Aorta (tissue), 5 donors: Measurements from ENCODE around the gene TUSC2. TPM values are rescaled to one million over a fixed set of nuclear protein-coding genes. Genes with fewer than 3 reads are reported as not detected.

Experiments used
- ATAC-seq: fragments of 200-7000 bp; cut with Tn5 transposase; one replicate; pipeline ENCODE4 v1.9.1; 2022; ENCODE audit warnings: moderate library complexity; ENCODE audit not compliant: low FRiP score
- DNase-seq, 2 donors: peaks; one replicate each; pipeline ENCODE4 v3.0.0-alpha.2; 2020
- H3K27ac ChIP-seq, 2 donors: one replicate each; pipeline ENCODE4 v1.5.1; 2013; ENCODE audit warnings: low read length in 2 of 2, mild to moderate bottlenecking in 2 of 2, moderate library complexity in 2 of 2, control low read depth in 1 of 2, inconsistent platforms in 1 of 2, low read depth in 1 of 2
- H3K27me3 ChIP-seq, 2 donors: one replicate each; pipeline ENCODE4 v1.6.1; 2013; ENCODE audit warnings: control low read depth in 1 of 2, low read length in 1 of 2, mild to moderate bottlenecking in 1 of 2, moderate library complexity in 1 of 2; ENCODE audit not compliant: insufficient read depth in 2 of 2, control insufficient read depth in 1 of 2
- H3K36me3 ChIP-seq, 2 donors: one replicate each; pipeline ENCODE4 v1.6.1; 2013; ENCODE audit warnings: control low read depth in 1 of 2, low read length in 1 of 2, mild to moderate bottlenecking in 1 of 2; ENCODE audit not compliant: insufficient read depth in 2 of 2, control insufficient read depth in 1 of 2
- H3K4me1 ChIP-seq, 2 donors: one replicate each; pipeline ENCODE4 v1.6.1; 2013; ENCODE audit warnings: low read length in 2 of 2, control low read depth in 1 of 2, mild to moderate bottlenecking in 1 of 2, moderate library complexity in 1 of 2; ENCODE audit not compliant: insufficient read depth in 2 of 2, control insufficient read depth in 1 of 2
- H3K4me3 ChIP-seq, 2 donors: one replicate each; pipeline ENCODE4 v1.5.1; 2013; ENCODE audit warnings: low read length in 2 of 2, control low read depth in 1 of 2, mild to moderate bottlenecking in 1 of 2
- H3K9me3 ChIP-seq: one replicate; pipeline ENCODE4 v1.6.1; 2013; ENCODE audit warnings: mild to moderate bottlenecking, low read length; ENCODE audit not compliant: control insufficient read depth
- WGBS, 2 donors: extraction: QIAGEN DNeasy Blood & Tissue Kit; methylation state at CpG; one replicate each; pipeline ENCODE4 v1.1.7; 2013; 5-methylcytosine and 5-hydroxymethylcytosine counted together
- intact Hi-C, 2 donors: fragments of 100-400 bp; cut with DNase I; formaldehyde crosslinking; loops; one replicate each; pipeline versions ENCODE4 v1.14.2 to v1.15.0; 2022
- polyA plus RNA-seq, 2 donors: library from polyadenylated mRNA; stranded (reverse); fragments of 200-250 nt; gene quantifications; one replicate each; pipeline ENCODE4 v1.2.3, GENCODE V29; 2013
- total RNA-seq, 2 donors: library from RNA; stranded (reverse); fragmentation: NEBNext Ultra II Directional; extraction: Animal tissue kit (Norgen Biotek cat#: 25700); gene quantifications; one replicate each; pipeline ENCODE4 v1.2.1, GENCODE V29; 2021
- donor health status: healthy with polysubstance abuse.
- donor health status: Bipolar disorder and iron deficiency.
- donor health status: DM: no; HTN: no; CAD: no.
- donor health status: DM: no; HTN: no; CAD: no.
- donor health status: DM: yes; HTN: yes; CAD: no.

TUSC2 gene
- total and polyA plus RNA-seq, 4 donors = 18.9 to 33.2 (median 25.5) TPM

- intact Hi-C loops = no loop called here
- Histone ChIP-seq H3K27ac (no peak overlapping the region), H3K36me3 (no peaks in the 10 kb centered on the region), H3K4me1 (no peaks in the 10 kb centered on the region), H3K9me3 (no peaks in the 10 kb centered on the region), H3K4me3 (peak overlapping the region in 1 of 2 donors; percentile 51), H3K27me3 (no peaks in the 10 kb centered on the region)
- DNase-seq = peak; percentile 65 to 77
- WGBS, 2 donors = 36 to 42% methylated on average over 9 of the region's 9 CpGs
- ATAC-seq = no peak
Observed at GRCh38 chr3:50297896-50298725, 29.9 kb downstream of the TUSC2 start.

GRCh38 chr3:50297384-50297775, 30.6 kb downstream of the TUSC2 start:
- Histone ChIP-seq H3K27me3 (no peaks in the 10 kb centered on the region), H3K4me3 (no peak overlapping the region), H3K36me3 (no peaks in the 10 kb centered on the region), H3K27ac (no peak overlapping the region), H3K9me3 (no peaks in the 10 kb centered on the region), H3K4me1 (no peaks in the 10 kb centered on the region)
- intact Hi-C loops = no loop called here
- ATAC-seq = no peak
- peak in 1 of 2 donors; percentile 61 for DNase-seq
- WGBS, 2 donors = 80 to 87% methylated on average over 2 of the region's 2 CpGs

DNA sequence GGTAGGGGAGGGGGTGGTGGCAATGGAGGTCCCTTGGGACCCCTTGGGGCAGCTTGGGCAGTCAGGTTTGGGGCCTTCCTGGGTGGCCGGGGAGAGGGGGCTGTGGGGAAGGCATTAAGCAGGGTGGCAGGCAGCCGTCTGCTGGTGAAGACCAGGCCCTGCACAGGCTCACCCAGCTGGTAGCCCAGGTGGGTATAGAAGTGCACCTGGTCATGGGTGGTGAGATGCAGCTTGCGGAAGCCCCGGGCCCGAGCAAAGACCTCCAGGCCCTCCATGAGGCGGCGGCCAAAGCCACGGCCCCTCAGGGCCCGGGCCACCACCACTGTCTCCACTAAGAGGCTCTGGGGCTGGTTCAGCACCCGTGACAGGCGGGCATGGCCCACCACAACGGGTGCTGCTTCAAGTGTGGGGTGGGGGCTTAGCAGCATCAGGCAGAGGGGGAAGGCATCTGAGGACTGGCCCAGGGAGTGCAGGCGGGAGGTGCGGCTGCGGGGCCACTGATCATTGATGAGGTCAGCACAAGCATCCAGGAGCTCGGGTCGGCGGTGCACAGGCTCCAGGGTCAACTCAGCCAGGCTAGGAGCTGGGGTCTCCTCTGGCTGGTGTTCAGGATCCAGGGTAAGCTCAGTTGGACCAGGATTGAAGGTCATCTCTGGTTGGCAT, 31.2 kb downstream of the TUSC2 start:
- no peak overlapping the region for H3K4me3 ChIP-seq
- 92% methylated on average over 15 to 18 of the region's 18 CpGs for WGBS, 2 donors
- no peaks in the 10 kb centered on the region for H3K36me3 ChIP-seq
- no peak for ATAC-seq
- no peaks in the 10 kb centered on the region for H3K4me1 ChIP-seq
- H3K9me3 ChIP-seq = no peaks in the 10 kb centered on the region
- no peaks in the 10 kb centered on the region for H3K27me3 ChIP-seq
- no peak overlapping the region for H3K27ac ChIP-seq
- peak; percentile 54 to 76 for DNase-seq
- intact Hi-C loops = no loop called here

GRCh38 chr3:50295553-50296431, 32.2 kb downstream of the TUSC2 start:
- H3K9me3 ChIP-seq = no peaks in the 10 kb centered on the region
- H3K27ac ChIP-seq = no peak overlapping the region
- DNase-seq (no peak), ATAC-seq (no peak)
- intact Hi-C loops = no loop called here
- H3K4me1 ChIP-seq = no peaks in the 10 kb centered on the region
- no peaks in the 10 kb centered on the region for H3K36me3 ChIP-seq
- H3K27me3 ChIP-seq = no peaks in the 10 kb centered on the region
- no peak overlapping the region for H3K4me3 ChIP-seq
- WGBS, 2 donors = 78 to 86% methylated on average over 8 of the region's 8 CpGs

GRCh38 chr3:50294492-50295403, 33.3 kb downstream of the TUSC2 start:
- no peak overlapping the region for H3K4me3 ChIP-seq
- 91% methylated on average over 22 of the region's 22 CpGs for WGBS, 2 donors
- no peaks in the 10 kb centered on the region for H3K36me3 ChIP-seq
- ATAC-seq (no peak), DNase-seq (no peak)
- intact Hi-C loops = no loop called here
- H3K4me1 ChIP-seq = no peaks in the 10 kb centered on the region
- no peak overlapping the region for H3K27ac ChIP-seq
- no peaks in the 10 kb centered on the region for H3K27me3 ChIP-seq
- H3K9me3 ChIP-seq = no peaks in the 10 kb centered on the region

GRCh38 chr3:50294089-50294488, 33.9 kb downstream of the TUSC2 start:
- intact Hi-C loops = no loop called here
- Histone ChIP-seq H3K9me3 (no peaks in the 10 kb centered on the region), H3K4me3 (no peak overlapping the region), H3K36me3 (no peaks in the 10 kb centered on the region), H3K4me1 (no peaks in the 10 kb centered on the region), H3K27ac (no peak overlapping the region), H3K27me3 (no peaks in the 10 kb centered on the region)
- WGBS, 2 donors = 88 to 94% methylated on average over 4 of the region's 4 CpGs
- DNase-seq (no peak), ATAC-seq (no peak)

DNA sequence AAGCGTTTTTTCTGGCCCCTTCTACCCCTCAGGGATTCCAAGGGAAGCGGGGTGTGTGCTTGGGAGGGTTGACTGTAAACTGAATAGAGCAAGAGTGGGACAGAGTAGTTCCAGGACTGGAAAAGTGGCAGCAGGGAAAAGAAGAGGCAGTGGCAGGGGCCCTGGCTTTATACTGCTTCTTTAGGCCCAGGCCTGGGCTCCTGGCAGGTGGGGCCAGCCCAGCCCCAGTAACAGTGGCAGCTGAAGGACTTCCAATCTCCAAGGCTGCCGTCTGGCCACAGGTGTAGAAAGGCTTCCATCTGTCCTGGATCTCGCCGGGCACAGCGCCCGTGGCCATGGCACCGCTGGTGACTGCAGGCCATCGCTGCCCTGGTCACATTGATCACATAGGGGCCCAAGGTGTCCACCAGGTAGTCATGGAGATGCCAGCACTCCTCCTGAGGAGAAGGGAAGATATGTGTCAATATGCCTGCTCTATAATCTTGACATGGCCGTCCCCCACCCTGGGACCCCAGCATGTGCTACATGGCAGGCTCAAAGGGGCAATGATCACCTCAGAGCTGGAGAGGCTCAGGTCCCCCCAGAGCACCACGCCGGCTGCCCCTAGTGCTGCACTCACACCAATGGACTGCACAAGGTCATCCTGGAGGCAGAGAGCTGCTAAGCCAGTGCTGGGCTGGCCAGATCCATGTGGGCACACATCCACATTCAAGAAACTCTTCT, 34.8 kb downstream of the TUSC2 start:
- peaks cover 0 to 2% of the 10 kb centered on the region in 2 donors for H3K36me3 ChIP-seq
- H3K27me3 ChIP-seq = no peaks in the 10 kb centered on the region
- DNase-seq (peak in 1 of 2 donors; percentile 55), ATAC-seq (no peak)
- intact Hi-C loops = no loop called here
- H3K4me3 ChIP-seq = no peak overlapping the region
- no peaks in the 10 kb centered on the region for H3K9me3 ChIP-seq
- no peaks in the 10 kb centered on the region for H3K4me1 ChIP-seq
- peak overlapping the region in 1 of 2 donors; percentile 87 for H3K27ac ChIP-seq
- WGBS, 2 donors = 70 to 71% methylated on average over 12 of the region's 12 CpGs
